GM19099 (cell line): ENCODE results near the gene NUPR1.

Experiments used
- POLR2A ChIP-seq: IDR thresholded peaks from 3 replicates; pipeline ENCODE4 v1.6.1; 2011; ENCODE audit warnings: low read depth; ENCODE audit not compliant: insufficient read length; ENCODE audit errors: extremely low read depth

Gene NUPR1

GRCh38 chr16:28538733-28539596 is at the start of gene NUPR1:
NUPR1 (minus strand) TSS chr16:28538974; CDS start chr16:28538907, 67 bp downstream.
- TF ChIP-seq POLR2A, result no peak

DNA sequence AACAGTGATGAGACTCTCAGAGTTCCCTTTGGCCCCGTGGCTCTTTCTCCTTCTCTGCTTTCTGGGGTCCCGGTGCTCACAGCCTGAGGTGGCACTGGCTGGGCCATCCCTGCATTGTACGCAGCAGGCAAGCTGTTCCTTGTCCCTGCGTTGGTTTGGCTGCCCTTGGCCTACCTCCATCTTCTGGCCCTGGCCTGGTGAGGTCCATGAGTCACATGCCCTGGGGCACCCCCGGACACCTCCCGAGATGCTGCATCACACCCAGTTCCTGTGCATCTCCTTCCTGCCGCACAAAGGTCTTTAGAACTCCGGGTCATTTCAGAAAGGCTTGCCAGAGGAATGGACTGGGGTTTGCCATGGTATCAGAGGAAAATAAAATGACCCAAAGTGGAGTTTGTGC is 48.6 kb upstream of the NUPR1 start:
- TF ChIP-seq POLR2A, result no peak

GRCh38 chr16:28586466-28586865 is 47.7 kb upstream of the NUPR1 start:
- no peak for TF ChIP-seq POLR2A

DNA sequence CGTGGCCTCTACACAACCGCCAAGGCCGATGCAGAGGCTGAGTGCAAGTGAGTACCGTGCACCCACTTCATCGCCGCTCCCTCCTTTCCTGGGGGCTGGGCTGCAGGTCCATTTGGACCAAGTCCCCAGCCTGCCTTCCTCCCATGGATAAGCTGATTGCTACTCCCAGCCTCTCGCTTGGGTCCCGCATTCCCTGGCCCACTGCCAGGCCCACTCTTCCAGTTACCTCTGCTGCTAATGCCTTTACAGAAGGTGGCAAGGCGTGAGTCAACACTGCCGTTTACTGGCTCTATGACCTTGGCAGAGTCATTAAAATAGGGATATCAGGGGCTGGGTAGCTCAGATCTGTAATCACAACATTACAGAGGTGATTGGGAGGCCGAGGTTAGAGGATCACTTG is 46.9 kb upstream of the NUPR1 start:
- no peak for TF ChIP-seq POLR2A

- no peak for TF ChIP-seq POLR2A
These were observed 42.0 kb upstream of the NUPR1 start for GRCh38 chr16:28580726-28581315.

DNA sequence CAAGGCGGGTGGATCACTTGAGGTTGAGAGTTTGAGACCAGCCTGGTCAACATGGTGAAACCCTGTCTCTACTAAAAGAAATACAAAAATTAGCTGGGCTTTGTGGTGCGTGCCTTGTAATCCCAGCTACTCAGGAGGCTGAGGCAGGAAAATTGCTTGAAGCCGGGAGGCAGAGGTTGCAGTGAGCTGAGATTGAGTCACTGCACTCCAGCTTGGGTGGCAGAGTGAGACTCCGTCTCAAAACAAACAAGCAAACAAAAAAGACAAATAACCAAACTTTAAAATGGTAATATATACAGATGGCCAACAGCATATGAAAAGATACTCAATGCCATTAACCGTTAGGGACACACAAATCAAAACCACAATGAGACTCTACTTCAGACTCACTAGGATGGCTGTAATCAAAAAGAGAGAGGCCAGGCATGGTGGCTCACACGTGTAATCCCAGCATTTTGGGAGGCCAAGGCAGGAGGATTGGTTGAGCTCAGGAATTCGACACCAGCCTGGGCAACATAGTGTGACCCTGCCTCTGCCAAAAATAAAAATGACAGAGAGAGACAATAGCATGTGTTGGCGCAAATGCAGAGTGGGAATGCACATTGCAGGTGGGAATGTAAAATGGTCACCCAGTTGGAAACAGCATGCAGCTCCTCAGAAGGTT is 36.8 kb upstream of the NUPR1 start:
- TF ChIP-seq POLR2A, result no peak

- no peak for TF ChIP-seq POLR2A
These were observed 36.2 kb upstream of the NUPR1 start for GRCh38 chr16:28574925-28575324.

GRCh38 chr16:28573738-28574718 is 35.3 kb upstream of the NUPR1 start:
- TF ChIP-seq POLR2A, result no peak

- no peak for TF ChIP-seq POLR2A
These were observed 34.1 kb upstream of the NUPR1 start for GRCh38 chr16:28572696-28573510.

DNA sequence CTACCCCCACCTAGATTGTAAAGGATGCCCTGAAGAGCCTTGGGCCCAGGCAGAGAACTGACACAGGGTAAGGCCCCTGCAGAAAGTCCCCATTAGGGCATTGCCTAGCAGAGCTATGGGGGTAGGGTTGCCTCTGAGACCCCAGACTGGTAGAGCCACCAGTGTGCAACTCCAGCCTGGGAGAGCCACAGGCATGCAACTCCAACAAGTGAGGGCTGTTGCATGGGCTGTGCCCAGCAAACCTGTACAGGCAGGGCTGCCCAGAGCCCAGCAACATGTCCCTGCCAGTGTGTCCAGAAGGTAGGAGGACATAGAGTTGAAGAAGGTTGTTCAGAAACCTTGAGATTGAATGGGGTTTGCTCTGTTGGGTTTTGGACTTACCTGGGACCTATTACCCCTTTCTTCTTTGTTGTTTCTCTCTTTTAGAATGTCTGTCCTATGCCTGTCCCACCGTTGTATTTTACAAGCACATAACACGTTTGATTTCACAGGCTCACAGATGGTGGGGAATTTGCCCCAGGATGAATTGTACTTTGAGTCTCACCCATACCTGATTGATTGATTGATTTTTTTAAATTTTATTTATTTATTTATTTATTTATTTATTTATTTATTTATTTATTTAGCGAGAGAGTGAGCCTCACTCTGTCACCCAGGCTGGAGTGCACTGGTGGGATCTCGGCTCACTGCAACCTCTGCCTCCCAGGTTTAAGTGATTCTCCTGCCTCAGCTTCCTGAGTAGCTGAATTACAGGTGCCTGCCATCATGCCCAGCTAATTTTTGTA is 31.4 kb upstream of the NUPR1 start:
- no peak for TF ChIP-seq POLR2A

DNA sequence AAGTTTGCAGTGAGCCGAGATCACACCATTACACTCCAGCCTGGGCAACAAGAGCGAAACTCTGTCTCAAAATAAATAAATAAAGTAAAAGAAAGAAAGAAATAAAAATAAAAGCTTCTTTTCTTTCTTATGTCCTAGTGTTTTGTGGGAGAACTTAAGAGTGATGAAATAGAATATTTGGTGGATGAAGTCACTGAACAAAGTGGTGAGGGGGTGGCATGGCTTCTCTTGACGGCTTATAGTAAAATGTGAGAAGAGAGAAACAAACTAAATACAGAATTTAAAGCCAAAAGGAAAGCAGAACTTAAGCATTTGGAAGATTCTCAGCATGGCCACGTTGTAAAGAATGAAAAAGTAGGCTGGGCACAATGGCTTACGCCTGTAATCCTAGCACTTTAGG is 30.2 kb upstream of the NUPR1 start:
- TF ChIP-seq POLR2A, result no peak

DNA sequence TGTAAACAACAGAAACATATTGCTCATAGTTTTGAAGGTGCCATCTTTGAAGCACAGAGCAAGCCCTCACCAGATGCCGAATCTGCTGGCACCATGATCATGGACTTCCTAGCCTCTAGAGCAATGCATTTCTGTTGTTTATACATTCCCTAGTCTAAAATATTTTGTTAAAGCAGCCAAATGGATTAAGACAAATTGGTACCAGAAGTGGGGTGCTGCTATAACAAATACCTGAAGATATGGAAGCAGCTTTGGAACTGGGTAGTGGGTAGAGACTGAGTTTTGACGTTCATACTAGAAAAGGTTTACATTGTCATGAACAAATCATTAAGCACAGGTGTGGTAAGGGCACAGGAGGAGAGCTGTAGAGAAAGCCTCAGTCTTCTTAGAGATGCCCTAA is 28.5 kb upstream of the NUPR1 start:
- TF ChIP-seq POLR2A, result no peak

DNA sequence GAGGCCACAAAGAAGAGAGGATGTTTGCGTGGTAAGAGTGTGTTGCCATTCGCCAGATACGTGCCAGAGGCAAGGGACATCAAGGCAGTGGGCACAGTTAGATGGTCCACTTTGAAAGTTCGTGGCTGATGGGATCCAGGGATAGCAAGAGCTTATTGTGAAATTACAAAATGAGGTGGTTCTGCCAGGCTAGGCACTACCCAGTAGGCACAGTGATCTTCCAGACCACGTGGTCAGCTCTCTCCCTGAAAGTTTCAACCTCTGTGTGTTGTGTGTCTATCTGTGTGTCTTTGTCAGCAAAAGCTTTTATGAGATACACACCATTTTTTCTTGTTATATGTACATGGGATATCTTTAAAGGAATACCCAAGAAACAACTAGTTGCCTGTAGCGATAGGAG is 24.4 kb upstream of the NUPR1 start:
- no peak for TF ChIP-seq POLR2A
